NCI-H2171 treated with DMSO at 0.1 percent for 48 hours (cell line): ENCODE data around the gene C17orf78.
"Not testable (repeated sequence)": the region's sequence is repeated elsewhere in the genome, so short reads cannot be mapped to it uniquely, and the experiment has no call there.

Experiments
- DNase-seq: peaks from one replicate; lab custom pipeline; 2025; lab: John Stamatoyannopoulos, UW

C17orf78 gene

GRCh38 chr17:37386462-37386861 is 10.7 kb downstream of the C17orf78 start:
- DNase-seq, result no peak

GRCh38 chr17:37388266-37388665 is 12.5 kb downstream of the C17orf78 start:
- no peak for DNase-seq

GRCh38 chr17:37389160-37389559 is 13.4 kb downstream of the C17orf78 start:
- no peak for DNase-seq

GRCh38 chr17:37391146-37391545 is 15.4 kb downstream of the C17orf78 start:
- DNase-seq, result no peak

- DNase-seq, result no peak
Observed at GRCh38 chr17:37392024-37392590, 16.3 kb downstream of the C17orf78 start.

GRCh38 chr17:37393352-37393751 is 17.6 kb downstream of the C17orf78 start:
- DNase-seq, result no peak

GRCh38 chr17:37399265-37399803 is 23.5 kb downstream of the C17orf78 start:
- no peak for DNase-seq

- DNase-seq, result no peak
Observed at GRCh38 chr17:37400505-37400904, 24.7 kb downstream of the C17orf78 start.

- DNase-seq, result not testable (repeated sequence)
Observed at GRCh38 chr17:37405522-37405921, 29.7 kb downstream of the C17orf78 start.

- DNase-seq, result peak; percentile 51
Observed at GRCh38 chr17:37405955-37406634, 30.3 kb downstream of the C17orf78 start.

GRCh38 chr17:37406635-37407461 is 31.1 kb downstream of the C17orf78 start, which contains the start of the genes ACACA and TADA2A:
Gene ACACA (minus strand): TSS chr17:37406836. CDS start chr17:37406299, 537 bp downstream.
Gene TADA2A (plus strand): TSS chr17:37406886. CDS start chr17:37411366, 4,480 bp downstream.
- DNase-seq, result peak; percentile 83

- not testable (repeated sequence) for DNase-seq
Observed at GRCh38 chr17:37408145-37408479, 32.3 kb downstream of the C17orf78 start.

GRCh38 chr17:37410357-37410756 is 34.6 kb downstream of the C17orf78 start:
- no peak for DNase-seq

GRCh38 chr17:37413875-37414519 is 38.2 kb downstream of the C17orf78 start:
- DNase-seq, result peak; percentile 3

GRCh38 chr17:37417852-37418251 is 42.1 kb downstream of the C17orf78 start:
- no peak for DNase-seq

GRCh38 chr17:37422971-37423625 is 47.3 kb downstream of the C17orf78 start:
- no peak for DNase-seq

- no peak for DNase-seq
Observed at GRCh38 chr17:37425268-37425667, 49.5 kb downstream of the C17orf78 start.

GRCh38 chr17:37429039-37429438 is 53.3 kb downstream of the C17orf78 start:
- DNase-seq, result no peak

- no peak for DNase-seq
Observed at GRCh38 chr17:37429453-37429852, 53.7 kb downstream of the C17orf78 start.

- no peak for DNase-seq
Observed at GRCh38 chr17:37430051-37430627, 54.4 kb downstream of the C17orf78 start.

- DNase-seq, result no peak
Observed at GRCh38 chr17:37432671-37433070, 56.9 kb downstream of the C17orf78 start.
